OCI-LY3 (cell line): ENCODE data around the gene PEX7.

Experiments
- H2AFZ ChIP-seq: fragments of 200-600, 300-600 bp; shearing (Covaris generic); 2 replicates; pipeline ENCODE4 v1.6.0; 2014; ENCODE audit warnings: antibody characterized with exemption, low read depth, low read length
- H3K27ac ChIP-seq: fragments of 200-600, 300-600 bp; sonication (generic); 2 replicates; pipeline ENCODE4 v1.5.1; 2014; ENCODE audit warnings: mild to moderate bottlenecking, low read length, moderate library complexity, mixed read lengths
- H3K27me3 ChIP-seq: fragments of 200-600, 300-600 bp; sonication (generic); 2 replicates; pipeline ENCODE4 v1.6.1; 2014; ENCODE audit warnings: low read depth, low read length, mixed read lengths
- H3K36me3 ChIP-seq: fragments of 200-600, 300-600 bp; sonication (generic); replicated peaks from 2 replicates; pipeline ENCODE3; 2014; ENCODE audit warnings: low read depth, low read length, mixed read lengths
- H3K4me1 ChIP-seq: fragments of 300-600, 200-600 bp; sonication (generic); 2 replicates; pipeline ENCODE4 v1.6.1; 2014; ENCODE audit warnings: low read length, mixed read lengths
- H3K4me2 ChIP-seq: fragments of 200-600, 300-600 bp; sonication (generic); 2 replicates; pipeline ENCODE4 v1.6.1; 2014; ENCODE audit warnings: low read length, mixed read lengths
- H3K4me3 ChIP-seq: fragments of 300-600, 200-600 bp; sonication (generic); 2 replicates; pipeline ENCODE4 v1.5.1; 2014; ENCODE audit warnings: antibody characterized with exemption, mild to moderate bottlenecking, low read length, moderate library complexity
- H3K79me2 ChIP-seq: fragments of 300-600, 200-600 bp; shearing (Covaris generic); 2 replicates; pipeline ENCODE4 v1.6.1; 2014; ENCODE audit warnings: mild to moderate bottlenecking, low read length, mixed read lengths
- H3K9ac ChIP-seq: fragments of 300-600, 200-600 bp; shearing (Covaris generic); 2 replicates; pipeline ENCODE4 v1.6.0; 2014; ENCODE audit warnings: mild to moderate bottlenecking, low read length, moderate library complexity
- H3K9me3 ChIP-seq: fragments of 200-600, 300-600 bp; shearing (Covaris generic); 2 replicates; pipeline ENCODE4 v1.6.1; 2014; ENCODE audit warnings: low read length, mixed read lengths; ENCODE audit not compliant: insufficient read depth
- H4K20me1 ChIP-seq: fragments of 200-600, 300-600 bp; sonication (generic); 2 replicates; pipeline ENCODE4 v1.6.1; 2016; ENCODE audit warnings: low read length, mixed read lengths; ENCODE audit not compliant: insufficient read depth
- EZH2phosphoT487 ChIP-seq: fragments of 200-600 bp; shearing (Covaris generic); IDR thresholded peaks from 2 replicates; pipeline ENCODE4 v1.6.1; 2018; ENCODE audit warnings: antibody characterized with exemption, mixed run types, low read depth
- TF ChIP-seq, protein P1 (sequence below): fragments of 200-600, 300-600 bp; sonication (generic); IDR thresholded peaks from 2 replicates; pipeline ENCODE4 v1.5.1; 2014; ENCODE audit warnings: antibody characterized with exemption, low read length, low read depth

Gene PEX7

DNA sequence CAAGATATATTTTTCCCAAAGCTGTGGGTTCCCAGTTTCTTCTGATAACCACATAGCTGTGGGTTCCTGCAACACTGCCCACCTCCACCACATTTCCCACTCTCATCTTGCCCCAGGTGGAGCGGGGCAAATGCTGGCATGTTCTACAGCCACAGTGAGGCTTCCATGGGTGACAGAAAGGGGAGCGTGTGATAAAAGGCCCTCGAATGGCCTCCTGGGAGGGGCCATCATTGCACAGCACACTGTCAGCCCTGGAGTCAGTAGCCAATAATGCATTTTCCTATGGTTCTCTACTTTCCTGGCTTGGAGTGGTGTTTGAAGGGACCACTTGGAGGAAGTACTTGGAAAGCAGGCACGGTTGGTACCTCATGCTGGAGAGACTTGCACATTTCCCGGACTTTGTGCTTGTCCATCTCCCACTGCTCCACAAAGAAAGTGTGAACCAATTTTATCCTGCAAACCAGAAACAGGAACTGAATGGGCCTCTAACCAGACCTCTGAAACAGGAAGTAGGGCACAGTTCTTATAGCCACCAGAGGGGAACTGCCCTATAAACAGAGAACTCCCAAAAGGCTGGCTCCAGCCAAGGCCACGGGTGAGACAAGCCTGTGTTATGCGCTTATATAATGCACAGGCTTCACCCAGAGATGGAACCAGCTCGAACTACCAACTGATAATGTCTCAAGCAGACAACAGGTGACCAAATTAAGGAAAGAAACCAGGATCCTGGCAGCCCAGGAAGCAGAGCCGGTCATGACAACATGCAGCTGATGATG lies 38.7 kb upstream of the PEX7 start:
- 0 out of 2 replicates have a peak, but pooled peaks cover 13% of the 10 kb centered on the region for H3K27me3 ChIP-seq
- no peak overlapping the region for H3K9ac ChIP-seq
- H3K4me1 ChIP-seq: peaks cover 26% of the 10 kb centered on the region
- peak overlapping the region; percentile 75 for H3K4me2 ChIP-seq
- no peak overlapping the region for H2AFZ ChIP-seq
- H4K20me1 ChIP-seq: peaks cover 4% of the 10 kb centered on the region
- H3K36me3 ChIP-seq: no peaks in the 10 kb centered on the region
- no peaks in the 10 kb centered on the region for H3K9me3 ChIP-seq
- no peaks in the 10 kb centered on the region for H3K79me2 ChIP-seq
- H3K27ac ChIP-seq: no peak overlapping the region
- TF ChIP-seq, protein P1, sequence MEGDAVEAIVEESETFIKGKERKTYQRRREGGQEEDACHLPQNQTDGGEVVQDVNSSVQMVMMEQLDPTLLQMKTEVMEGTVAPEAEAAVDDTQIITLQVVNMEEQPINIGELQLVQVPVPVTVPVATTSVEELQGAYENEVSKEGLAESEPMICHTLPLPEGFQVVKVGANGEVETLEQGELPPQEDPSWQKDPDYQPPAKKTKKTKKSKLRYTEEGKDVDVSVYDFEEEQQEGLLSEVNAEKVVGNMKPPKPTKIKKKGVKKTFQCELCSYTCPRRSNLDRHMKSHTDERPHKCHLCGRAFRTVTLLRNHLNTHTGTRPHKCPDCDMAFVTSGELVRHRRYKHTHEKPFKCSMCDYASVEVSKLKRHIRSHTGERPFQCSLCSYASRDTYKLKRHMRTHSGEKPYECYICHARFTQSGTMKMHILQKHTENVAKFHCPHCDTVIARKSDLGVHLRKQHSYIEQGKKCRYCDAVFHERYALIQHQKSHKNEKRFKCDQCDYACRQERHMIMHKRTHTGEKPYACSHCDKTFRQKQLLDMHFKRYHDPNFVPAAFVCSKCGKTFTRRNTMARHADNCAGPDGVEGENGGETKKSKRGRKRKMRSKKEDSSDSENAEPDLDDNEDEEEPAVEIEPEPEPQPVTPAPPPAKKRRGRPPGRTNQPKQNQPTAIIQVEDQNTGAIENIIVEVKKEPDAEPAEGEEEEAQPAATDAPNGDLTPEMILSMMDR: no peak
- TF ChIP-seq EZH2phosphoT487: no peak
- no peak overlapping the region for H3K4me3 ChIP-seq

DNA sequence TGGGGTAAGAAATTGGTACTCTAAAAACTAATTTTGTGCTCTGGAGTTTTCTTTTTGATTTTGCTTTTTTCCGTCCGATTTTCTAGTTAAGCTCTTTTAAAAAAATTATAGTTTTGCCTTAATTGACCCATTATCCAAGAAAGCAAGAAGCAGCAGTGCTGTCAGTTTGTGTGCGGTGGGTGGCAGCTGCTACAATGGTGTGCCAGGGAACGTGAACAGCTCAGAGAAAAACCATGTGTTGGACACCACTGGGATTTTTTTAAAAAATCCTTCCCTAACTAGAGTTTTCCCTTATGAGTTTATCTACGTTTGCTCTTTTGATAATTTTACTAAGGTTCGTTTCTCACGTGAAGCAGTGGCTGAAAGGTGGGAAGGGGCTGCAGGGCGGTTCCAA lies 38.1 kb upstream of the PEX7 start:
- 0 out of 2 replicates have a peak, but pooled peaks cover 13% of the 10 kb centered on the region for H3K27me3 ChIP-seq
- H3K36me3 ChIP-seq: no peaks in the 10 kb centered on the region
- no peak overlapping the region for H2AFZ ChIP-seq
- H3K27ac ChIP-seq: no peak overlapping the region
- no peaks in the 10 kb centered on the region for H3K9me3 ChIP-seq
- H3K4me1 ChIP-seq: peaks cover 26% of the 10 kb centered on the region
- peaks cover 4% of the 10 kb centered on the region for H4K20me1 ChIP-seq
- H3K9ac ChIP-seq: no peak overlapping the region
- H3K4me3 ChIP-seq: no peak overlapping the region
- peak overlapping the region; percentile 75 for H3K4me2 ChIP-seq
- H3K79me2 ChIP-seq: no peaks in the 10 kb centered on the region
- TF ChIP-seq EZH2phosphoT487: no peak
- TF ChIP-seq, protein P1: no peak

DNA sequence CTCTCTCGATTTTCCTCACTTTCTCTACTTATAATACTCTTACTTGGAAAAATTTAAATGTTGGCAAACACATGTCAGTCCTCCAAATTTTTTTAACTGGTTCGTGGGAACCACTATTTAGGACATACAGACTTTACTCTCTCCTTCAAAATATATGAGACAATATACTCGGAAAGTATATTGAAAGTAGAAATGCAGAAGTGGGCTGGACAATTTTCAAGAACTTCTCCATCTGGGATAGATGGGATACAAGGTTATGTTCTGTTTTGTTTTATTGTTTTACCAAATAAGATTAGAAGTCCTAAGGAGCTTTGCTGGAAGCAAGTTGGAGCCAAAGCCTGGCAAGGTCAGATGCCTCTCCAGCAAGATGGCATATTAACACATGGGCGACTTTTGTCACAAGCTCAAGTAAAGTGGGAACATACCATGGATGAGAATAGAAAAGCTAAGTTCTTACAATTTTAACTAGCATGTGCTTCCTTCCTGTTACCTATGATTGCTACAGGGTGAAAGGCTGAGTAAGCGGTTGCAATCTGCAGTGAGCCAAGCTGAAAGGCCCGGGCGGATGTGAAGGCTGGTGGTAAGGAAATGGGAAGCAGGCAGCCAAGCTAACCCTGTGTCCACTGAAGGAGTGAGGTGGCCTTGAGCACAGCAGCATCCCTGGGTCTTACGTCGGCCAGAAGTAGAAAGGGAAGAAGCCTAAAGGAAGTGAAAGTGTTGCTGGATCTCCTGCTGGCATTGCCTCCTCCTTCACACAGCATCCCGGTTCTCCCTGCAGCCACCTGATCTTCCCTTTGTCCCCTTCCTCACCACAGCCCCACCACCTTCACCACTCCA lies 37.3 kb upstream of the PEX7 start:
- Histone ChIP-seq H3K9ac (no peak overlapping the region), H3K36me3 (no peaks in the 10 kb centered on the region), H2AFZ (no peak overlapping the region), H3K27ac (no peak overlapping the region), H3K4me1 (peaks cover 26% of the 10 kb centered on the region), H3K9me3 (no peaks in the 10 kb centered on the region), H4K20me1 (peaks cover 4% of the 10 kb centered on the region), H3K79me2 (no peaks in the 10 kb centered on the region), H3K27me3 (0 out of 2 replicates have a peak, but pooled peaks cover 13% of the 10 kb centered on the region), H3K4me2 (peak overlapping the region; percentile 13), H3K4me3 (no peak overlapping the region)
- TF ChIP-seq, protein P1: no peak
- TF ChIP-seq EZH2phosphoT487: no peak

DNA sequence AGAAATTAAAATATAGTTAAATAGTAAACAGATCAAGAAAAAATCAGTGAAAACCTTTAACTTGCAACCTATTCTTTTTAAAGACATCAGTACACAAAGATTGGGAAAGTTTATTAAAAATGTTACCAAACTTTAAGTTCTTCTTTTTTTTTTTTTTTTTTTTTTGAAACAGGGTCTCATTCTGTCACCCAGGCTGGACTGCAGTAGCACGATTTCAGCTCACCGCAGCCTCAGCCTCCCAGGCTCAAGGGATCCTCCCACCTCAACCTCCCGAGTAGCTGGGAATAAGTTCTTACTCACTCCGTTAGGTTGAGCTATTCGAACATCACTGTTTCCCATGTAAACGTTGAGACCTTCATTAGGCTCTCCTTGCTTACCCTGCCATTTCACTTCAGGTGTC lies 35.7 kb upstream of the PEX7 start:
- Histone ChIP-seq H3K4me2 (no peak overlapping the region), H3K4me1 (peaks cover 33% of the 10 kb centered on the region), H3K36me3 (no peaks in the 10 kb centered on the region), H2AFZ (no peak overlapping the region), H3K9me3 (no peaks in the 10 kb centered on the region), H3K79me2 (no peaks in the 10 kb centered on the region), H3K4me3 (no peak overlapping the region), H3K27me3 (0 out of 2 replicates have a peak, but pooled peaks cover 13% of the 10 kb centered on the region), H3K9ac (no peak overlapping the region), H4K20me1 (peaks cover 4% of the 10 kb centered on the region), H3K27ac (no peak overlapping the region)
- TF ChIP-seq, protein P1: no peak
- TF ChIP-seq EZH2phosphoT487: no peak
